AG04450 (cell line): ENCODE measurements around the gene DYNC1I1. TPM values are rescaled to one million over a fixed set of nuclear protein-coding genes. Genes with fewer than 3 reads are reported as not detected.
A peak's percentile ranks its signal among the peaks of the same experiment; 100 is the strongest.

ENCODE experiments used
- CTCF ChIA-PET: fragments of 300-600, 350-600 bp; formaldehyde crosslinking; extraction: SDS; loops from one replicate; lab custom pipeline; 2022; ENCODE audit warnings: antibody characterized with exemption, inconsistent platforms; lab: Charles Lee
- POLR2A ChIA-PET: fragments of 350-600 bp; formaldehyde crosslinking; extraction: SDS; loops from one replicate; lab custom pipeline; 2021; ENCODE audit warnings: antibody characterized with exemption, inconsistent platforms; lab: Yijun Ruan, JAX
- DNase-seq: peaks from one replicate; pipeline ENCODE4 v3.0.0-alpha.2; 2011; ENCODE audit warnings: low read depth, low spot score
- H3K27ac ChIP-seq: one replicate; pipeline ENCODE4 v1.5.1; 2012; ENCODE audit warnings: low read depth, low read length, control low read depth
- H3K27me3 ChIP-seq: one replicate; pipeline ENCODE4 v1.6.0; 2012; ENCODE audit warnings: low read length; ENCODE audit not compliant: control insufficient read depth, insufficient read depth
- H3K4me3 ChIP-seq: 2 replicates; pipeline ENCODE4 v1.5.1; 2011; ENCODE audit warnings: mild to moderate bottlenecking, low read depth, low read length, control low read depth
- H3K9me3 ChIP-seq: 2 replicates; pipeline ENCODE4 v1.5.1; 2012; ENCODE audit warnings: low read length; ENCODE audit not compliant: control insufficient read depth, insufficient read depth
- CTCF ChIP-seq: IDR thresholded peaks from 2 replicates; pipeline ENCODE4 v1.5.1; 2011; ENCODE audit warnings: low read depth, low read length, control low read depth, inconsistent platforms
- polyA plus RNA-seq: library from polyadenylated mRNA; depleted of rRNA; stranded (reverse); fragments of >200 nt; gene quantifications from 2 replicates; pipeline ENCODE4 v1.2.3, GENCODE V29; 2011

Gene DYNC1I1
- polyA plus RNA-seq, 1 experiment, result 0.06 TPM

- H3K9me3 ChIP-seq, result no peaks in the 10 kb centered on the region
- DNase-seq, result peak; percentile 18
- ChIA-PET POLR2A (no interaction called here), CTCF (interaction anchor here (0.6 to 3.7 kb wide), 4 partner anchors 8 to 1888 kb away, joined by 3 to 16 read pairs (median 8); no protein-coding TSS in a partner anchor)
- H3K27me3 ChIP-seq, result no peaks in the 10 kb centered on the region
- H3K27ac ChIP-seq, result no peak overlapping the region
- no peak for TF ChIP-seq CTCF
- no peak overlapping the region for H3K4me3 ChIP-seq
These were observed 312.7 kb downstream of the DYNC1I1 start for GRCh38 chr7:96084881-96085553.

- no peak for TF ChIP-seq CTCF
- POLR2A ChIA-PET, result no interaction called here
- Histone ChIP-seq H3K4me3 (no peak overlapping the region), H3K27ac (no peak overlapping the region), H3K9me3 (no peaks in the 10 kb centered on the region), H3K27me3 (no peaks in the 10 kb centered on the region)
- CTCF ChIA-PET, result interaction anchor here (0.6 to 3.7 kb wide), 3 partner anchors 9 to 1887 kb away, joined by 5 to 16 read pairs (median 12); no protein-coding TSS in a partner anchor
- no peak for DNase-seq
These were observed 313.6 kb downstream of the DYNC1I1 start for GRCh38 chr7:96085953-96086352.

GRCh38 chr7:96088579-96088978 is 316.2 kb downstream of the DYNC1I1 start:
- H3K27ac ChIP-seq, result no peak overlapping the region
- no peaks in the 10 kb centered on the region for H3K27me3 ChIP-seq
- ChIA-PET CTCF (interaction anchor here (0.6 to 1.5 kb wide), 3 partner anchors 13 to 939 kb away, joined by 3 to 7 read pairs (median 3); no protein-coding TSS in a partner anchor), POLR2A (no interaction called here)
- H3K9me3 ChIP-seq, result no peaks in the 10 kb centered on the region
- TF ChIP-seq CTCF, result no peak
- H3K4me3 ChIP-seq, result no peak overlapping the region
- DNase-seq, result no peak

DNA sequence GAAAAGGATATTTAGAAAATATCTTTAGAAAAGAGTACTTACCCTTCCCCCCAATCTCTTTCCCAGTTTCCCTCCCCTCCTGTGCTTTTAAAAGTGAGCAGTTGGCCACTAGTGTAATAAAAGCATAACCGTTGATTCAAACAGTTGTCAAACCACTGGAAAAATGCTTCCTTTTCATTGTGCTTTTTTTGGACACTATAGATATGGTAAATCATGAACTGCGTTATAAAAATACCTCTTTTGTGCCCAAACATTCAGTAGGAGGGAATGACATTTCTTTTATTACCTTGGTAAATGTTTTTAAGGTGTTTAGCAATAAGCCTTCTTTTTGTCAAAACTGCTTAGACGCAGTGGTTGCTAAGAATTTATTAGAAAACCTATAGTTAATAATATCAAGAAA is 317.2 kb downstream of the DYNC1I1 start:
- Histone ChIP-seq H3K4me3 (no peak overlapping the region), H3K27ac (no peak overlapping the region), H3K9me3 (no peaks in the 10 kb centered on the region), H3K27me3 (no peaks in the 10 kb centered on the region)
- TF ChIP-seq CTCF, result no peak
- no peak for DNase-seq
- POLR2A ChIA-PET, result no interaction called here
- CTCF ChIA-PET, result interaction anchor here (1.0 kb wide), 1 partner anchor 938 kb away, joined by 3 read pairs; no protein-coding TSS in a partner anchor

GRCh38 chr7:96090756-96091155 is 318.4 kb downstream of the DYNC1I1 start:
- ChIA-PET POLR2A (no interaction called here), CTCF (no interaction called here)
- H3K27ac ChIP-seq, result no peak overlapping the region
- TF ChIP-seq CTCF, result no peak
- no peak overlapping the region for H3K4me3 ChIP-seq
- H3K27me3 ChIP-seq, result no peaks in the 10 kb centered on the region
- no peaks in the 10 kb centered on the region for H3K9me3 ChIP-seq
- no peak for DNase-seq
